ENCODE data around the gene CCDC15. TPM values are rescaled to one million over a fixed set of nuclear protein-coding genes. Genes with fewer than 3 reads are reported as not detected.
A peak's percentile ranks its signal among the peaks of the same experiment; 100 is the strongest.
"Not testable (repeated sequence)": the region's sequence is repeated elsewhere in the genome, so short reads cannot be mapped to it uniquely, and the experiment has no call there.

The CCDC15 gene
- total RNA-seq, 1 experiment from 2014 or later: 2.7 TPM

- Histone ChIP-seq H3K9me3 (replicated peaks) (no peaks in the 10 kb centered on the region), H3K4me1 (replicated peaks) (no peaks in the 10 kb centered on the region), H3K27me3 (replicated peaks) (no peaks in the 10 kb centered on the region), H3K27ac (no peak overlapping the region), H3K36me3 (no peaks in the 10 kb centered on the region; the same call in 1 of the 2 replicates), H3K4me3 (no peak overlapping the region)
- no peak for DNase-seq (ENCODE audit: low read depth in 1 of 2, low spot score in 2 of 2)
Observed at GRCh38 chr11:124987096-124987495, 33.1 kb downstream of the CCDC15 start.

DNA sequence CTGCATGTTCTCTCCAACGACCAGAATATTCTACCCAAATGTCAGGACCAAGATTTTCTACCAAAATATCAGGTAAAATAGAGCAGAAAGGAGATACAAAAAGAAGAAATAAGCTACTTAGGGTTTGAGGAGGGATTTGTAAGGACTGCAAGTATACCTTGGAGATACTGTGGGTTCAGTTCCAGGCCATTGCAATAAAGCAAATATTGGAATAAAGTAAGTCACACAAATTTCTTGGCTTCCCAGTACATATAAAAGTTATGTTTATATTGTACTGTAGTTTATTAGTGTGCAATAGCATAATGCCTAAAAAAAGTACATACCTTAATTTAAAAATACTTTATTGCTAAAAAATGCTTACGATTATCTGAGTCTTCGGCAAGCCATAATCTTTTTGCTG, 34.1 kb downstream of the CCDC15 start:
- DNase-seq (ENCODE audit: low read depth in 1 of 2, low spot score in 2 of 2): no peak
- Histone ChIP-seq H3K9me3 (replicated peaks) (no peaks in the 10 kb centered on the region), H3K27me3 (replicated peaks) (no peaks in the 10 kb centered on the region), H3K4me1 (replicated peaks) (no peaks in the 10 kb centered on the region), H3K27ac (no peak overlapping the region), H3K4me3 (no peak overlapping the region), H3K36me3 (no peaks in the 10 kb centered on the region; the same call in 1 of the 2 replicates)

DNA sequence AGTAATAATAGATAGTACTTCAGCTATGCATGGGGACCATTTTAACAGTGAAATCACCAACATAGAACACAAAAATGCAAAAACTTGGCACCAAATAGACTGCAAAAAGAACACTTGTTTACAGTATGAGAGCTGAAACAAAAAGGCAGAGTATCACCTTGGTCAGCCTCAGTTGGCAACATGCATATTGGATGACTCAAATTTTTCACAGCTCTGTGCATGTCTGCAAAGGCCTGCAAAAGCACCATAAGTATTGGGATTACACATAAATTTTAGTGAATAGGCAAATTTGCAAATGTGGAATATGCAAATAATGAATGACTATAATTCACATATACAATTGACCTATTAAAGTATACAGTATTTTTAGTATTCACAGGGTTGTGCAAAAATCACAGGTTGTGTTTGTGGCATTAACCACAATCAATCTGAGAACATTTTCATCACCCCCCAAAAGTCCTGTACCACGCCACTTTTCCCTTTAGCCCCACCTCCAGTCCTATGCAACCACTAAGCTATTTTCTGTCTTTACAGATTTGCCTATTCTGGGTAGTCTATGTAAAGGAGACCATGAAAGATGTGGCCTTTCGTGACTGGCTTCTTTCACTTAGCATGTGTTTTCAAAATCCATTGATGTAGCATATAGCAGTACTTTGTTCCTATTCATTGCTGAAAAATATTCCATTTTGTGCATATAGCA, 47.2 kb downstream of the CCDC15 start:
- no peaks in the 10 kb centered on the region for H3K4me1 ChIP-seq (replicated peaks)
- H3K27me3 ChIP-seq (replicated peaks): no peaks in the 10 kb centered on the region
- no peaks in the 10 kb centered on the region for H3K9me3 ChIP-seq (replicated peaks)
- no peak for DNase-seq (ENCODE audit: low read depth in 1 of 2, low spot score in 2 of 2)
- no peak overlapping the region for H3K27ac ChIP-seq
- no peak overlapping the region for H3K4me3 ChIP-seq
- H3K36me3 ChIP-seq: no peaks in the 10 kb centered on the region

- DNase-seq (ENCODE audit: low read depth in 1 of 2, low spot score in 2 of 2): no peak
- Histone ChIP-seq H3K9me3 (replicated peaks) (no peaks in the 10 kb centered on the region), H3K27me3 (replicated peaks) (no peaks in the 10 kb centered on the region), H3K4me1 (replicated peaks) (no peaks in the 10 kb centered on the region), H3K36me3 (no peaks in the 10 kb centered on the region), H3K4me3 (no peak overlapping the region), H3K27ac (no peak overlapping the region)
Observed at GRCh38 chr11:125001849-125002248, 47.8 kb downstream of the CCDC15 start.

- Histone ChIP-seq H3K36me3 (no peaks in the 10 kb centered on the region), H3K4me1 (replicated peaks) (no peaks in the 10 kb centered on the region), H3K27ac (no peak overlapping the region), H3K4me3 (no peak overlapping the region), H3K9me3 (replicated peaks) (no peaks in the 10 kb centered on the region), H3K27me3 (replicated peaks) (no peaks in the 10 kb centered on the region)
- no peak for DNase-seq (ENCODE audit: low read depth in 1 of 2, low spot score in 2 of 2)
Observed at GRCh38 chr11:125005491-125005890, 51.5 kb downstream of the CCDC15 start.

GRCh38 chr11:125016413-125016812, 62.4 kb downstream of the CCDC15 start:
- DNase-seq (ENCODE audit: low read depth in 1 of 2, low spot score in 2 of 2): no peak
- Histone ChIP-seq H3K4me3 (no peak overlapping the region), H3K27ac (no peak overlapping the region), H3K36me3 (no peaks in the 10 kb centered on the region), H3K4me1 (replicated peaks) (no peaks in the 10 kb centered on the region), H3K9me3 (replicated peaks) (no peaks in the 10 kb centered on the region), H3K27me3 (replicated peaks) (no peaks in the 10 kb centered on the region)

- H3K27me3 ChIP-seq (replicated peaks): no peaks in the 10 kb centered on the region
- H3K9me3 ChIP-seq (replicated peaks): no peaks in the 10 kb centered on the region
- DNase-seq (ENCODE audit: low read depth in 1 of 2, low spot score in 2 of 2): no peak
Observed at GRCh38 chr11:125020342-125020741, 66.3 kb downstream of the CCDC15 start.

DNA sequence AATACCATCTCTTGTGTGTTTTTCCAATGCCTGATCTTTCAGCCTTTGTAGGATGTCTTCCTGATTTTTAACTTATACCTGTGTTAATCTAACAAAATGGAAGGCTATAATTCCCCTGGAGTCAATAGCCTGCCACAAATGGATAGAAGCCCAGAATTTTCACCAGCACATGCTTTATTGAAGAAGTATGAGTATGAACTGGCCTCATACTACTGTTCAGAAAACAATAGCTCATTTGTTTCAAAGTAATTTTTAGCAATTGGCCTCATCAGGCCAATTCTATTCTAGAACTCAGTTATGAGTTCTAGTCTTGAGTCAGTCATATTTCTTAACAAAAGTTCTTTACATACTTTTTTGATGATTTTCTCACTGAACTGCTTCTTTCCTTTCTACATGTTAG, 68.5 kb downstream of the CCDC15 start:
- H3K36me3 ChIP-seq: no peaks in the 10 kb centered on the region
- H3K27me3 ChIP-seq (replicated peaks): no peaks in the 10 kb centered on the region
- H3K27ac ChIP-seq: no peak overlapping the region
- H3K9me3 ChIP-seq (replicated peaks): no peaks in the 10 kb centered on the region
- no peaks in the 10 kb centered on the region for H3K4me1 ChIP-seq (replicated peaks)
- H3K4me3 ChIP-seq: no peak overlapping the region
- DNase-seq (ENCODE audit: low read depth in 1 of 2, low spot score in 2 of 2): no peak

More at GRCh38 chr11:125020342-125020741, 66.3 kb downstream of the CCDC15 start:
- Histone ChIP-seq H3K27ac (no peak overlapping the region), H3K36me3 (no peaks in the 10 kb centered on the region), H3K4me1 (replicated peaks) (no peaks in the 10 kb centered on the region), H3K4me3 (no peak overlapping the region)

GRCh38 chr11:125025968-125026367, 72.0 kb downstream of the CCDC15 start:
- Histone ChIP-seq H3K4me3 (no peak overlapping the region), H3K27me3 (replicated peaks) (no peaks in the 10 kb centered on the region), H3K27ac (no peak overlapping the region), H3K9me3 (replicated peaks) (no peaks in the 10 kb centered on the region), H3K4me1 (replicated peaks) (no peaks in the 10 kb centered on the region), H3K36me3 (no peaks in the 10 kb centered on the region)
- DNase-seq (ENCODE audit: low read depth in 1 of 2, low spot score in 2 of 2): no peak

GRCh38 chr11:125029431-125029830, 75.4 kb downstream of the CCDC15 start:
- not testable (repeated sequence) for H3K36me3 ChIP-seq; H3K27ac ChIP-seq; H3K9me3 ChIP-seq (replicated peaks); H3K4me1 ChIP-seq (replicated peaks); DNase-seq (ENCODE audit: low read depth in 1 of 2, low spot score in 2 of 2); H3K4me3 ChIP-seq; H3K27me3 ChIP-seq (replicated peaks)

- Histone ChIP-seq H3K4me3 (no peak overlapping the region), H3K27ac (no peak overlapping the region), H3K36me3 (no peaks in the 10 kb centered on the region), H3K27me3 (replicated peaks) (no peaks in the 10 kb centered on the region), H3K4me1 (replicated peaks) (no peaks in the 10 kb centered on the region), H3K9me3 (replicated peaks) (no peaks in the 10 kb centered on the region)
- DNase-seq (ENCODE audit: low read depth in 1 of 2, low spot score in 2 of 2): peak in 1 of 2 experiments; percentile 1
Observed at GRCh38 chr11:125036933-125037332, 82.9 kb downstream of the CCDC15 start.

DNA sequence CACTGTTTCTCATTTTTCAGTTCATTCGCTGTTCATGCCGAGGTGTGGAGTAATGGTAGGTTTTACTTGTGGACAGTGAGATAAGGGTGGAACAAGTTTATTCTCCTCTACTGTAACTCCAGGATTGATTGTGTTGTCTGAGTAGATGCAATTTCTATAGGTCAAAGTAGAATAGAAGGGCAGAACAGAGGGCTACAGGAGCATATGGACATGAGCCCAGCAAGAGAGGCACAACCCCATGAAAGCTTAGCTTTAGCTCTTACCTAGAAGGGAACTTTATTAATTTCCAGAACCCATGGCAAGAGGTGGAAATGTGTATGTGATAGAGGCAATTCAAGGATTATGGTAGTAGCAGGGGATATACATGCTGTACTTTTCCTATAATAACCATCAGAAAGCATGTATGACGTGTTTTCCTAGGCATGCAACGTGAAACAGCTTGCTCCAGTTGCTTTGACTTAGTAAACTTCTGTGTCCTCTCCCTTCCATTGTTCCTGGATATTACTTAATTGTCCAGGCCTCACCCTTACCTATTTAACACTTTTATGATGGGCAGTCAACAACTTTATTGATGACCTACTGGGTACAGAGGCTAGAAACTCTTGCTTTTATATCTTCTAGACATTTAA, 95.3 kb downstream of the CCDC15 start:
- DNase-seq (ENCODE audit: low read depth in 1 of 2, low spot score in 2 of 2): no peak
- Histone ChIP-seq H3K27me3 (replicated peaks) (no peaks in the 10 kb centered on the region), H3K27ac (no peak overlapping the region), H3K9me3 (replicated peaks) (no peaks in the 10 kb centered on the region), H3K4me1 (replicated peaks) (no peaks in the 10 kb centered on the region), H3K4me3 (no peak overlapping the region), H3K36me3 (no peaks in the 10 kb centered on the region)

DNA sequence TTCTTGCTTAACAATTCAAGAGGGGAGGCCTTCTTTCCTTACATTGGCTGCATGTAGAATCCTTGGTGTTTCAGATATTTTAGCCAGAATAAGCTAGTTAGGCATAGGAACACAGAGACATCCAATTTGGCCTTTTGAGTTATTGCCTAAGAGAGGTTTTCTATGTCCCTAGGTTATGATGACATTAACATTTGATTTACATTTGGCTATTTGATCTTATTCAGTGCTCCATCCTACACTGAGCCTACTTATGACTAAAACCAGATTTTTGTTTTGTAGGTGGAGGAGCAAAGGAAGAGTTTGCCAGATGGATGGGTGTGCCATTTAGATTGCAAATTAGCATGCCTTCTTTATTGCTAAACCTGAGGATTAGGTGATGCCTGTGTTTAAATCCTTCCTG, 98.0 kb downstream of the CCDC15 start:
- Histone ChIP-seq H3K4me3 (no peak overlapping the region), H3K27ac (no peak overlapping the region), H3K27me3 (replicated peaks) (no peaks in the 10 kb centered on the region), H3K36me3 (no peaks in the 10 kb centered on the region), H3K4me1 (replicated peaks) (no peaks in the 10 kb centered on the region), H3K9me3 (replicated peaks) (no peaks in the 10 kb centered on the region)
- no peak for DNase-seq (ENCODE audit: low read depth in 1 of 2, low spot score in 2 of 2)

- Histone ChIP-seq H3K27me3 (replicated peaks) (no peaks in the 10 kb centered on the region), H3K4me3 (no peak overlapping the region), H3K4me1 (replicated peaks) (no peaks in the 10 kb centered on the region), H3K9me3 (replicated peaks) (no peaks in the 10 kb centered on the region), H3K36me3 (no peaks in the 10 kb centered on the region), H3K27ac (no peak overlapping the region)
- no peak for DNase-seq (ENCODE audit: low read depth in 1 of 2, low spot score in 2 of 2)
Observed at GRCh38 chr11:125053167-125053566, 99.2 kb downstream of the CCDC15 start.
